HepG2 (cell line): Measurements from ENCODE around the gene SREK1. TPM values are rescaled to one million over a fixed set of nuclear protein-coding genes. Genes with fewer than 3 reads are reported as not detected.
A peak's percentile ranks its signal among the peaks of the same experiment; 100 is the strongest.

Experiments
- CENPT ChIP-seq: sonication (generic); formaldehyde crosslinking; IDR thresholded peaks from 2 replicates; pipeline ENCODE4 v1.8.0; 2022; ENCODE audit warnings: low read depth, mild to moderate bottlenecking, moderate library complexity, missing genetic modification reagents
- CENPX ChIP-seq: sonication (generic); formaldehyde crosslinking; IDR thresholded peaks from 2 replicates; pipeline ENCODE4 v1.9.0; 2021; ENCODE audit warnings: mild to moderate bottlenecking, missing genetic modification reagents, moderate library complexity
- DDIT3 ChIP-seq: sonication (generic); formaldehyde crosslinking; IDR thresholded peaks from 2 replicates; pipeline ENCODE4 v1.4.0; 2020; ENCODE audit warnings: mild to moderate bottlenecking, missing genetic modification reagents
- FOXC1 ChIP-seq: sonication (generic); formaldehyde crosslinking; IDR thresholded peaks from 2 replicates; pipeline ENCODE4 v1.8.0; 2022; ENCODE audit warnings: mild to moderate bottlenecking, missing genetic modification reagents, borderline replicate concordance
- HES4 ChIP-seq: sonication (generic); formaldehyde crosslinking; IDR thresholded peaks from 2 replicates; pipeline ENCODE4 v1.9.0; 2021; ENCODE audit warnings: mild to moderate bottlenecking, missing genetic modification reagents, borderline replicate concordance
- MLLT10 ChIP-seq: sonication (generic); formaldehyde crosslinking; IDR thresholded peaks from 2 replicates; pipeline ENCODE4 v1.4.0; 2020; ENCODE audit warnings: missing genetic modification reagents
- MTA1 ChIP-seq: sonication (generic); formaldehyde crosslinking; IDR thresholded peaks from 2 replicates; pipeline ENCODE4 v1.4.0; 2020; ENCODE audit warnings: missing genetic modification reagents, mild to moderate bottlenecking, borderline replicate concordance
- PCBP1 ChIP-seq: fragments of 200-400 bp; formaldehyde crosslinking; IDR thresholded peaks from 2 replicates; pipeline ENCODE4 v1.6.1; 2017; ENCODE audit warnings: mild to moderate bottlenecking, low read depth, low read length, borderline replicate concordance
- PHF20 ChIP-seq: sonication (generic); formaldehyde crosslinking; IDR thresholded peaks from 2 replicates; pipeline ENCODE4 v1.5.0; 2020; ENCODE audit warnings: mild to moderate bottlenecking, missing genetic modification reagents
- PHF21A ChIP-seq: sonication (generic); formaldehyde crosslinking; IDR thresholded peaks from 2 replicates; pipeline ENCODE4 v1.5.0; 2020; ENCODE audit warnings: mild to moderate bottlenecking, missing genetic modification reagents
- RBM39 ChIP-seq: fragments of 200-400 bp; formaldehyde crosslinking; IDR thresholded peaks from one replicate; pipeline ENCODE4 v1.6.1; 2018; ENCODE audit warnings: antibody characterized with exemption, mild to moderate bottlenecking, low read depth, low read length; ENCODE audit not compliant: poor library complexity, severe bottlenecking
- RORA ChIP-seq: sonication (generic); formaldehyde crosslinking; IDR thresholded peaks from 2 replicates; pipeline ENCODE4 v1.5.0; 2020; ENCODE audit warnings: mild to moderate bottlenecking, missing genetic modification reagents, moderate library complexity
- SMARCE1 ChIP-seq: fragments of 450-650 bp; IDR thresholded peaks from 2 replicates; pipeline ENCODE4 v1.6.1; 2017; ENCODE audit warnings: borderline replicate concordance
- TFAP4 ChIP-seq: sonication (generic); IDR thresholded peaks from 2 replicates; pipeline ENCODE4 v1.6.1; 2016; ENCODE audit warnings: low read depth, borderline replicate concordance
- TMF1 ChIP-seq: sonication (generic); formaldehyde crosslinking; IDR thresholded peaks from 2 replicates; pipeline ENCODE4 v1.8.1; 2022; ENCODE audit warnings: low read depth, missing genetic modification reagents
- TRIM22 ChIP-seq: fragments of 450-650 bp; IDR thresholded peaks from 2 replicates; pipeline ENCODE4 v1.6.1; 2017
- WIZ ChIP-seq: sonication (generic); formaldehyde crosslinking; IDR thresholded peaks from 2 replicates; pipeline ENCODE4 v1.5.1; 2020; ENCODE audit warnings: mild to moderate bottlenecking, missing genetic modification reagents
- ZFP62 ChIP-seq: sonication (generic); formaldehyde crosslinking; IDR thresholded peaks from 2 replicates; pipeline ENCODE4 v1.4.0; 2020; ENCODE audit warnings: missing genetic modification reagents
- ZIK1 ChIP-seq: sonication (generic); formaldehyde crosslinking; IDR thresholded peaks from 2 replicates; pipeline ENCODE4 v1.5.0; 2020; ENCODE audit warnings: mild to moderate bottlenecking, low read depth, missing genetic modification reagents, borderline replicate concordance
- ZNF512B ChIP-seq: sonication (generic); formaldehyde crosslinking; IDR thresholded peaks from 2 replicates; pipeline ENCODE4 v1.5.1; 2020; ENCODE audit warnings: missing genetic modification reagents, mild to moderate bottlenecking, borderline replicate concordance
- ZNF562 ChIP-seq: sonication (generic); formaldehyde crosslinking; IDR thresholded peaks from 2 replicates; pipeline ENCODE4 v1.8.0; 2022; ENCODE audit warnings: missing genetic modification reagents, borderline replicate concordance
- ZNF772 ChIP-seq: sonication (generic); formaldehyde crosslinking; IDR thresholded peaks from 2 replicates; pipeline ENCODE4 v1.5.0; 2020; ENCODE audit warnings: mild to moderate bottlenecking, missing genetic modification reagents
- ZNF788 ChIP-seq: sonication (generic); formaldehyde crosslinking; IDR thresholded peaks from 2 replicates; pipeline ENCODE4 v1.5.0; 2020; ENCODE audit warnings: mild to moderate bottlenecking, missing genetic modification reagents, borderline replicate concordance
- ZSCAN21 ChIP-seq: sonication (generic); formaldehyde crosslinking; IDR thresholded peaks from 2 replicates; pipeline ENCODE4 v1.8.0; 2022; ENCODE audit warnings: mild to moderate bottlenecking, missing genetic modification reagents, moderate library complexity, borderline replicate concordance
- polyA plus RNA-seq, 8 experiments: library from polyadenylated mRNA; depleted of rRNA in 3 of 8; stranded (reverse) in 7 of 8; unstranded in 1 of 8; fragments of >200 nt; fragmentation: Illumina TruSeq in 4 of 8; extraction: Trizol in 4 of 8; gene quantifications; 2 replicates each; pipeline versions ENCODE4 v1.2.1 to v1.2.3, GENCODE V29; 2011 to 2016; ENCODE audit warnings: low read depth in 4 of 8, missing spikeins in 1 of 8, mixed read lengths in 1 of 8; ENCODE audit not compliant: insufficient read depth in 1 of 8
- total RNA-seq, 5 experiments: library from RNA; depleted of rRNA; stranded (reverse); fragments of >200 nt; fragmentation: Illumina TruSeq; extraction: Trizol; gene quantifications; 2 replicates each; pipeline ENCODE4 v1.2.3, GENCODE V29; 2016; ENCODE audit warnings: low read depth in 1 of 5

SREK1 gene
- total and polyA plus RNA-seq, 2 of the 13 experiments (the other 11 are each of a cell fraction or from before 2014, with no cell fraction given): 60.6 to 90.9 TPM

GRCh38 chr5:66144074-66144833 is at the start of gene SREK1 (continued):
- TF ChIP-seq ZNF512B (CRISPR knock-in tag) (no peak), ZNF772 (CRISPR knock-in tag) (peak; percentile 92), TFAP4 (0 out of 2 replicates have a peak, but pooled peaks have one; percentile 8), TRIM22 (no peak), ZIK1 (CRISPR knock-in tag) (no peak; the same call in 1 of the 2 replicates), PHF20 (CRISPR knock-in tag) (peak; percentile 66), DDIT3 (CRISPR knock-in tag) (no peak), TMF1 (CRISPR knock-in tag) (peak; percentile 60; the same call in 1 of the 2 replicates), WIZ (CRISPR knock-in tag) (peak; percentile 17; the same call in 1 of the 2 replicates), SMARCE1 (no peak), PCBP1 (no peak), HES4 (CRISPR knock-in tag) (peak; percentile 38; the same call in 1 of the 2 replicates), FOXC1 (CRISPR knock-in tag) (peak; percentile 30; the same call in 1 of the 2 replicates), CENPT (CRISPR knock-in tag) (no peak), ZSCAN21 (CRISPR knock-in tag) (peak; percentile 91; the same call in 1 of the 2 replicates), RORA (CRISPR knock-in tag) (no peak), ZNF788 (CRISPR knock-in tag) (peak; percentile 93; the same call in 1 of the 2 replicates), ZFP62 (CRISPR knock-in tag) (no peak), RBM39 (peak; percentile 84), PHF21A (peak; percentile 65; the same call in 1 of the 2 replicates), ZNF562 (CRISPR knock-in tag) (0 out of 2 replicates have a peak, but pooled peaks have one; percentile 56), MTA1 (peak; percentile 50; the same call in 1 of the 2 replicates), MLLT10 (CRISPR knock-in tag) (no peak), CENPX (CRISPR knock-in tag) (no peak)
